HL-60/S4 treated with retinoic acid at 250 ng/mL for 4 days and 3 days (cell line): Measurements from ENCODE around the gene ISM2.

ENCODE experiments used
- in situ Hi-C: fragments of 300-500 bp; cut with MboI; formaldehyde crosslinking; loops from 2 replicates; pipeline ENCODE4 v1.7.0; 2022; ENCODE audit warnings: low sequenced_read_pairs

Gene ISM2

GRCh38 chr14:77508249-77508648 is 9.6 kb upstream of the ISM2 start:
- in situ Hi-C loops = no loop called here

DNA sequence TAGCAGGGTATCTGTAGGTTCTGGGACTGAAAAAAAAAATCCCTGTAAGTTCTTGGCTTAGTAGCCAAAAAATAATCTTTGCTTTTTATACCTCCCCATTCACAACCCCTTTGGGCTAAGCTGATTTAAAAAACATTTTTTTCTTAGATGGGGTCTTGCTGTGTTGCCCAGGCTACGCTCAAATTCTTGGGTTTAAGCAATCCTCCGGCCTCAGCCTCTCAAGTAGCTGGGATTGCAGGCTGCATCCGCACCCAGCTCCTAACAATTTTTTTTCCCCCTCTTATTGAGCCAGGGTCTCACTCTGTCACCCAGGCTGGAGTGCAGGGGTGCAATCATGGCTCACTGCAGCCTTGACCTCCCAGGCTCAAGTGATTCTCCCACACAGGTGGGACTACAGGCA is 9.1 kb upstream of the ISM2 start:
- in situ Hi-C loops = no loop called here

- in situ Hi-C loops = no loop called here
Measured at GRCh38 chr14:77505031-77505430, 6.4 kb upstream of the ISM2 start.

- in situ Hi-C loops = no loop called here
Measured at GRCh38 chr14:77503138-77503537, 4.5 kb upstream of the ISM2 start.

DNA sequence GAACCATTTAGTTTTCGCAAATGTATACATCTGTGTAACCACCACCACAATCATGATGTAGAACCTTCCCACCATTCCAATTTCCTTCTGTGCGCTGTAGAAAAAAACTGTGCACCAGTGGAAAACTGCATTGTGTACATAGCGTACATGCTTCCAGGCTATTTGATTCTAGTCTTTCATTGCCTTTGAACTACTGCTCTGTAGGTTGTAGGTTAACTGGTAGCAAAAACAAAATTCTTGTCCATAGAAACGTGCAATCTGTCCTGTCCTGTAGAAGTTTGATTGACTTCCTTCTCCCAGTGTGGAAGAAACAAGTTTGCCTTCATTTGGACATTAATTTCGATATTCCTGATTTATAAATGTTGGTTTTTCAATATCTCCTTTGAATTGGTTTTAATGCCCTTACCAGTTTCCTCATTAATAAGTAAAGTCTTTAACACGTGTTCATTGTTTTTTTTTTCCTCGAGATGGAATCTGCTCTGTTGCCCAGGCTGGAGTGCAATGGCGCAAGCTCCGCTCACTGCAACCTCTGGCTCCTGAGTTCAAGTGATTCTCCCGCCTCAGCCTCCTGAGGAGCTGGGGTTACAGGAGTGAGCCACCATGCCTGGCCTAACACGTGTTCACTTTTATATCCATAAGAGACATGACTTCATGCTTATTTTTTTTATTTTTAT is 3.6 kb upstream of the ISM2 start:
- in situ Hi-C loops = no loop called here

GRCh38 chr14:77498984-77499527 is 440 bp upstream of the ISM2 start:
- in situ Hi-C loops = no loop called here

DNA sequence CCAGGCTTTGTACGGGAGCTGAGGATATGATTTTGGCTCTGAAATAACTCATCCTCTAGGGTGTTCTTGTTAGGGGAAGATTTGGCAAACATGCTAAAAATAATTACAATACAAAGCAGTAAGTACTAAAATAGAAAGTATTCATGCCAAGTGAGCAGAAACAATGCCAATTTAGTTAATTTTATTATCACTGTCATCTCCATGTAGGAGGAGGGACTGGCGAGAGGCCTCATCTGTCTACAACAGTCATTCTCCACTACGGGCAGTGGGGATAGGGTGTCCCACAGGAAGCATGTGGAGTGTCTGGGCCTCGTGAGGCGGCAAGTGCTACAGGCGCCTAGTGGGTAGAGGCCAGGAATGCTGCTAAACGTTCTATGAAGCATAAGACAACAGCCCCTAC is 3.3 kb downstream of the ISM2 start:
- in situ Hi-C loops = no loop called here

DNA sequence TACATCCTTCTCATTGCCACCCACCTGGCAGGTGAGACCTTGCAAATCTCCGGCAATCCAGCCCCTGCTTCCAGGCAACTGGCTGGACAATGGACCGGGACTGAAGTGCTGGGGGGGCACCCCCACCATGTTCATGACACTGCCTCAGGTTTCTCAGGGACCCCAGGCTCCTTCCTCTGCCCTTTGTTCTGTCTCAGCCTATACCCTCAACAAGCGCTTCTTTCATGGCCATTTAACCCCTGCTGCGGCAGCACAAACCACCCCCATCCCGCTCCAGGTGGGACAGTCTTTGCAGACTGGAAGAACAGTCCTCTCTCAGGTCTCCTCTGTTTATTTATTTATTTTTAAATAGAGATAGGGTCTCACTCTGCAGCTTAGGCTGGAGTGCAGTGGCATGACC is 7.6 kb downstream of the ISM2 start:
- in situ Hi-C loops = no loop called here

DNA sequence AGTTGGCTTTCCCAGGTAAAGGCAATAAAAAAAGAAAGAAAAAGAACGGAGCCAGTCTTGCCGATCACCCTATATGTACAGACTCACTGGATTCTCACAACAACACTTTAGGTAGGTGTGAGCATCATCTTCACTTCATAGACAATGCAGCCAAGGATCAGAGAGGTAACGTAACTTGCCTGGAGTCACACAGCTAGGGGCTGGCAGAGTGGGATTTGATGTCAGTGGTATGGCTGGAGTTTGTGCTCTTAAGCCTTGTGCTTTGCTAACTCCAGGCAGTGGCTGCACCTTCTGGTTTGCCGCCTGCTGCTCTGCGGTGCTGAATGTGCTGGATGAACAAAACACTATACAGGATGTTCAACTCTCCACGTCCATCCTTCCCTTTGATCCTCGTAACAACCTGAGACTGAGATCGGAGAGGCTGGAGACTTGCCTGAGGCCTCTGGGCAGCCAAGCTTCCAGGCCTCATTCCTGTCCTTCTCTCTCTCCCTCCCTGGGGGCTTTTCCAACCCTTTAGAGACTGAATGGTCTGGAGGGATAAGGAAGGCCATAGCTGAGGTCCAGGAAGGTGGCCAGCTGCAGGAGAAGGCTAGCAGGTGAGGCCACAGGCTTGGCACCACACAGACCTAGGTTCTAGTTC is 8.1 kb downstream of the ISM2 start:
- in situ Hi-C loops = no loop called here

- in situ Hi-C loops = no loop called here
Measured at GRCh38 chr14:77489041-77489440, 9.6 kb downstream of the ISM2 start.

- in situ Hi-C loops = no loop called here
Measured at GRCh38 chr14:77488558-77488957, 10.1 kb downstream of the ISM2 start.

- in situ Hi-C loops = no loop called here
Measured at GRCh38 chr14:77485901-77486678, 12.5 kb downstream of the ISM2 start.

DNA sequence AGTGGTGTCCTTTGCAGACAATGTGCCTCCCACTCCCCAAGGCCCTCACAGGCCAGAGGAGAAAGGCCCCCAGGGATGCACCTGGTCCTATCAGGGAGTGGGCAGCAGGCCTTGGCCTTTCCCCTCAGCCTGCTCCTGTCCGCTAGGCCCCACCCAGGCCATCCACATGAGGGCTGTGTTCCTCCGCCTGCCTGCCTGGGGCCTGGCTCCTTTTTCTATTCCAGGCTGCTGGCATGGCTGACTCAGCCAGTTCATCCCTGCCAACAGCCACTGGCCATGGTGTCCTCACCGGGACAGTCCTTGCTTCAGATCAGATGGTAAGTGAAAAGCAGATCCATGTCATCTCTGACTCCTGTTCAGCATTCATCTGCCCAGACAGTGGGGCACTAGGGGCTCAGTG is 13.4 kb downstream of the ISM2 start:
- in situ Hi-C loops = no loop called here

DNA sequence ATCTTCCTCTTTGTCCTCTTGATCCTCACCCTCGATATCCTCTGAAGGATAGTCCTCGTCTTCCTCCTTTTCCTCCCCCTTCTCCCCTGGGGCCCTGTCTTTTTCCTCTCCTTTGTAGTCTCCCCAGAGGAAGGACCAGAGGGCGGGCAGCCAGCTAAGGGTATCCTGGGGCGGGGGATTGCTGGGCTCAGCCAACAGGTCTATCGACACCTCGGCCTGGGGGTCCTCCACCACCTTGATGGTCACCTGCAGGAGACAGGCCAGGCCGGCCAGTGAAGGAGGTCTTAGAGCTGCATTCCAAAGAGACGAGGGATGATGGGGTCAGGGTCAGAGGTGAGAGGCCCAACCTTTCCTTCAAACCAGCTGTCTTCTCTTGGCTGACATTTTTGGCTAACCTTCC is 16.2 kb downstream of the ISM2 start:
- in situ Hi-C loops = no loop called here

- in situ Hi-C loops = no loop called here
Measured at GRCh38 chr14:77478796-77479195, 19.8 kb downstream of the ISM2 start.

GRCh38 chr14:77478029-77478428 is 20.6 kb downstream of the ISM2 start:
- in situ Hi-C loops = no loop called here

DNA sequence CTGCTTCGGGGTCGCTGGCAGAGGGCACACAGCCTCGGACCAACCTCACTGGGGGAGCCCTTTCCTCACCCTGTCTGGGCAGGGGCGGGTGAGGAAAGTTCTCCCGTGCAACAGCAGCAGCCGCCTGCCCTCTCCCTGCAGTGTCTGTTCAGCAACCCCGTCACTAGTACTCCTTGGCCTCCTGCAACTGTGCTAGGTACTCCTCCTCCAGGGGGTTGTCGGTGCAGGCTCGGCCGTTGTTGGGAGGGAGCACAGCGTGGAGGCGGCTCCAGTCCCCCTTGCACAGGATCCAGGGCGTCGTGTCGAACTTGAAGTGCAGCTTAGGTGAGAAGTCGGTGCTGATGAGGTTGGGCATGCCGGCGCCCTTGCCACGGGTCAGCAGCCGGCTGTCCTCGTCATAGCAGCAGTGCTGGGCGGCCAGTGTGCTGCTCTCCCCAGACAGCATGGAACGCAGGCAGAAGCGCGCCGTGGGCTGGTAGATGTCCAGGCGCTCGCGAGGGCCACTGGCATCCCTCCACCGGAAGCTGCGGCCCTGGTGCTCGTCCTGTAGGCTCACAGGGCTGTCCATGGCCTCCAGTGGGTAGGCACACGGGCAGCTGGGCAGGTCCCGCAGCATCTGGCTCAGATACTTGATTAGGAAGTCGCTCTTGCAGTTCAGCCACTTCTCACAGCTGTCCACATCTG is 23.0 kb downstream of the ISM2 start:
- in situ Hi-C loops = no loop called here

GRCh38 chr14:77474479-77475177 is 24.0 kb downstream of the ISM2 start:
- in situ Hi-C loops = no loop called here

DNA sequence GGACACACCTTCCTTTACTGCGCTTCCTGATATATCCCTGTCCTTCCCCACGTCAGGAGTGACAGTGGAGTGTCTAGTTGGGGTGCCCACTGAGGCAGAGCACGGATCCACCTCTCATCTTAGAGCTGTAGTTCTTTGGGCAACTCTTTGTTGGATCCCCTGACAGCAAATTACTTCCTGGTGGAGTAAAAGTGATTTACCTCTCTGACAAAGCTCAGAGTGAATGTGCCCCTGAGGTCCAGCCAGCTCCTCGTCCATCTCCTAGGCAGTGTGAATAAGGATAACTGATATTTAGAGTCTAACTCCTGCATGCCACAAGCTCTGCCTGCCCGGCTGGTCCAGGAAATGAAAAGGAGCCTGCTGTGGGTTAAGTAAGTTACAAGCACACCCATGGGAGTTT is 24.7 kb downstream of the ISM2 start:
- in situ Hi-C loops = no loop called here

- in situ Hi-C loops = no loop called here
Measured at GRCh38 chr14:77470224-77470870, 28.3 kb downstream of the ISM2 start.
